ENCODE results near the gene DDX10. TPM values are rescaled to one million over a fixed set of nuclear protein-coding genes. Genes with fewer than 3 reads are reported as not detected.

Gene DDX10
- total and polyA plus RNA-seq, 2 of the 8 experiments (the other 6 are each of a cell fraction or from before 2014, with no cell fraction given): 49.2 to 52.2 TPM

DNA sequence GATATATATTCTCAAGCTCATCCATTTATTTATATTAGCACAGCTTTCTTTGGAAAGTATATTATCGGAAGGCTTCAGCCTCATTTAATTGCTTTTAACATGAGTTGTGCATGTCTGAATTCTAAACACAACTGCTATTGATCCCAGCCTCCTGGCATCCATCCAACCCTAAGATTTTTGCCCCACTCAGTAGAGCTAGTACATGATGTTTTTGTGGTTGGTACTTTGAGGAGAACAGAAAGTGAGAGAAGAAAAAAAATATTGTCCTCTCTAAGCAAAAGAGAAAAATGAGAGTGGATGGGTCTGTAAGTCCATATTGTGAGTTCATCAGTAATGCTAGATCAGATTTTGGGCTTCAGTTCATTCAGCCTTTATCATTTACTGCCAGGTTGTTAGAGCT lies 198.7 kb downstream of the DDX10 start:
- no peak for TF ChIP-seq BACH1 (IDR thresholded peaks at IDR 0.05; ENCODE audit: low read length)
- FAIRE-seq: no peak
- Histone ChIP-seq H4K8ac (ENCODE audit: extremely low read depth, insufficient read depth, low read length) (no peak overlapping the region), H3K27me3 (replicated peaks in 1 of 4; ENCODE audit: control insufficient read depth in 3 of 4, extremely low read depth in 1 of 4, insufficient read depth in 3 of 4, low read length in 3 of 4) (peaks cover 0 to 1% (median 0%) of the 10 kb centered on the region in 4 experiments; a peak in 1 of 7 replicates), H3K27ac (ENCODE audit: low read depth, low read length) (no peak overlapping the region), H2BK15ac (ENCODE audit: low read length) (no peak overlapping the region), H3K56ac (replicated peaks; ENCODE audit: insufficient read length, low read depth, low read length) (no peak overlapping the region), H2BK120ac (replicated peaks; ENCODE audit: low read depth, low read length) (no peak overlapping the region), H3K9me3 (ENCODE audit: insufficient read depth in 2 of 2, low read depth in 1 of 2, low read length in 1 of 2) (no peaks in the 10 kb centered on the region), H3K23me2 (ENCODE audit: low read depth, low read length) (no peaks in the 10 kb centered on the region), H3K4me3 (ENCODE audit: extremely low read depth in 1 of 4, insufficient read depth in 2 of 4, low read depth in 3 of 4, low read length in 4 of 4) (no peak overlapping the region), H3K79me2 (ENCODE audit: control insufficient read depth in 1 of 2, insufficient read depth in 2 of 2, low read length in 2 of 2) (no peaks in the 10 kb centered on the region), H3K4me1 (replicated peaks in 1 of 4; ENCODE audit: control insufficient read depth in 3 of 4, insufficient read depth in 4 of 4, low read length in 3 of 4) (no peaks in the 10 kb centered on the region; a peak in 1 of 7 replicates), H4K20me1 (replicated peaks in 1 of 2; ENCODE audit: control insufficient read depth in 1 of 2, insufficient read depth in 2 of 2, low read length in 2 of 2) (peaks cover 0 to 3% of the 10 kb centered on the region in 2 experiments), H2BK5ac (ENCODE audit: low read depth, low read length) (no peak overlapping the region), H3K23ac (ENCODE audit: insufficient read length) (no peak overlapping the region), H3K14ac (ENCODE audit: insufficient read length) (no peak overlapping the region), H3K79me1 (ENCODE audit: low read depth, low read length) (no peaks in the 10 kb centered on the region), H3K36me3 (ENCODE audit: control insufficient read depth in 2 of 4, insufficient read depth in 4 of 4, low read length in 3 of 4) (no peaks in the 10 kb centered on the region), H3K4me2 (ENCODE audit: insufficient read depth in 1 of 2, low read depth in 2 of 2, low read length in 2 of 2) (no peak overlapping the region), H2BK12ac (ENCODE audit: low read depth, low read length) (no peak overlapping the region), H3K9ac (replicated peaks in 1 of 4; ENCODE audit: extremely low read depth in 1 of 4, low read depth in 3 of 4, low read length in 3 of 4) (no peak overlapping the region), H2AK5ac (ENCODE audit: low read depth, low read length) (no peak overlapping the region), H3K18ac (ENCODE audit: extremely low read depth, low read length) (no peak overlapping the region), H4K5ac (ENCODE audit: insufficient read length, low read depth, low read length) (no peak overlapping the region), H4K91ac (replicated peaks; ENCODE audit: insufficient read length, low read length) (no peak overlapping the region), H2BK20ac (ENCODE audit: low read length) (no peak overlapping the region), H3K4ac (replicated peaks; ENCODE audit: insufficient read length, low read depth, low read length) (no peak overlapping the region), H2AFZ (ENCODE audit: low read length) (no peak overlapping the region)
- ChIA-PET POLR2A (ENCODE audit: partially characterized antibody) (no interaction called here), CTCF (ENCODE audit: partially characterized antibody) (interaction anchor here (0.6 kb wide), 1 partner anchor 1249 kb away, joined by 3 read pairs; no protein-coding TSS in a partner anchor)
- 88% methylated on average over 1 of the region's 1 CpG; no CpG with 5 or more reads in 1 of the 2 experiments for WGBS, 2 experiments (ENCODE audit: extremely low coverage in 1 of 2, insufficient coverage in 1 of 2, insufficient read length in 1 of 2, insufficient replicate concordance in 2 of 2, low coverage in 1 of 2, low lambda C conversion rate in 2 of 2, missing lambda C conversion rate in 1 of 2)
- DNase-seq (ENCODE audit: low read depth in 1 of 2, low spot score in 2 of 2): no peak

Measured in H1 (cell line).